Testis (tissue), 2 donors: ENCODE results near the gene TTC32.

Experiments
- CTCF ChIP-seq, 3 experiments: fragments of 450-650 bp in 2 of 3; fragments of 200-600 bp in 1 of 3; sonication (generic) in 1 of 3; IDR thresholded peaks; one replicate each; pipeline ENCODE4 v1.5.1; 2016 to 2019; ENCODE audit warnings: antibody characterized with exemption in 3 of 3, mild to moderate bottlenecking in 2 of 3, moderate library complexity in 1 of 3
- POLR2A ChIP-seq: fragments of 450-650 bp; IDR thresholded peaks from one replicate; pipeline ENCODE4 v1.6.1; 2017; ENCODE audit warnings: antibody characterized with exemption, mild to moderate bottlenecking, moderate library complexity

- TF ChIP-seq CTCF (IDR thresholded peaks at IDR 0.05) (no peak), POLR2A (no peak)
Observed at GRCh38 chr2:19879120-19879519, 22.7 kb downstream of the TTC32 start.
